Measurements from ENCODE around the gene EVI5L. TPM values are rescaled to one million over a fixed set of nuclear protein-coding genes. Genes with fewer than 3 reads are reported as not detected.
A peak's percentile ranks its signal among the peaks of the same experiment; 100 is the strongest.

EVI5L gene
- total and polyA plus RNA-seq, 2 of the 8 experiments (the other 6 are each of a cell fraction or from before 2014, with no cell fraction given) = 7.2 to 11.0 TPM

- peak overlapping the region; percentile 25 to 61 (median 30); a peak in 4 of 8 replicates for H3K4me3 ChIP-seq (ENCODE audit: extremely low read depth in 1 of 4, insufficient read depth in 2 of 4, low read depth in 3 of 4, low read length in 4 of 4)
These were observed 40.0 kb downstream of the EVI5L start for GRCh38 chr19:7869910-7870511.

More at GRCh38 chr19:7869910-7870511, 40.0 kb downstream of the EVI5L start:
- Histone ChIP-seq H3K56ac (replicated peaks; ENCODE audit: insufficient read length, low read depth, low read length) (no peak overlapping the region), H3K9ac (replicated peaks in 1 of 4; ENCODE audit: extremely low read depth in 1 of 4, low read depth in 3 of 4, low read length in 3 of 4) (no peak overlapping the region), H3K79me2 (ENCODE audit: control insufficient read depth in 1 of 2, insufficient read depth in 2 of 2, low read length in 2 of 2) (no peaks in the 10 kb centered on the region), H3K18ac (ENCODE audit: extremely low read depth, low read length) (no peak overlapping the region), H3K79me1 (ENCODE audit: low read depth, low read length) (no peaks in the 10 kb centered on the region; the same call in 1 of the 2 replicates), H4K5ac (ENCODE audit: insufficient read length, low read depth, low read length) (no peak overlapping the region), H3K23ac (ENCODE audit: insufficient read length) (no peak overlapping the region), H3K4ac (replicated peaks; ENCODE audit: insufficient read length, low read depth, low read length) (no peak overlapping the region), H3K27ac (ENCODE audit: low read depth, low read length) (no peak overlapping the region), H3K27me3 (replicated peaks in 1 of 4; ENCODE audit: control insufficient read depth in 3 of 4, extremely low read depth in 1 of 4, insufficient read depth in 3 of 4, low read length in 3 of 4) (peaks cover 0 to 23% (median 14%) of the 10 kb centered on the region in 4 experiments; a peak in 5 of 7 replicates), H4K8ac (ENCODE audit: extremely low read depth, insufficient read depth, low read length) (no peak overlapping the region), H2BK120ac (replicated peaks; ENCODE audit: low read depth, low read length) (no peak overlapping the region), H3K9me3 (ENCODE audit: insufficient read depth in 2 of 2, low read depth in 1 of 2, low read length in 1 of 2) (no peaks in the 10 kb centered on the region), H2BK12ac (ENCODE audit: low read depth, low read length) (no peak overlapping the region), H4K91ac (replicated peaks; ENCODE audit: insufficient read length, low read length) (no peak overlapping the region), H3K14ac (ENCODE audit: insufficient read length) (no peak overlapping the region), H3K4me2 (ENCODE audit: insufficient read depth in 1 of 2, low read depth in 2 of 2, low read length in 2 of 2) (peak overlapping the region; percentile 75 to 86), H3K4me1 (replicated peaks in 1 of 4; ENCODE audit: control insufficient read depth in 3 of 4, insufficient read depth in 4 of 4, low read length in 3 of 4) (peaks cover 0 to 24% (median 16%) of the 10 kb centered on the region in 4 experiments; a peak in 5 of 7 replicates), H2BK5ac (ENCODE audit: low read depth, low read length) (no peak overlapping the region), H3K23me2 (ENCODE audit: low read depth, low read length) (peaks cover 16% of the 10 kb centered on the region), H2BK15ac (ENCODE audit: low read length) (no peak overlapping the region), H2AFZ (ENCODE audit: low read length) (no peak overlapping the region), H4K20me1 (replicated peaks in 1 of 2; ENCODE audit: control insufficient read depth in 1 of 2, insufficient read depth in 2 of 2, low read length in 2 of 2) (peaks cover 4% of the 10 kb centered on the region in 2 experiments), H2AK5ac (ENCODE audit: low read depth, low read length) (no peak overlapping the region), H2BK20ac (ENCODE audit: low read length) (no peak overlapping the region), H3K36me3 (ENCODE audit: control insufficient read depth in 2 of 4, insufficient read depth in 4 of 4, low read length in 3 of 4) (no peaks in the 10 kb centered on the region)
- peak; percentile 48 for FAIRE-seq
- WGBS, 2 experiments (ENCODE audit: extremely low coverage in 1 of 2, insufficient coverage in 1 of 2, insufficient read length in 1 of 2, insufficient replicate concordance in 2 of 2, low coverage in 1 of 2, low lambda C conversion rate in 2 of 2, missing lambda C conversion rate in 1 of 2) = 22% methylated on average over 9 of the region's 30 CpGs; no CpG with 5 or more reads in 1 of the 2 experiments
- TF ChIP-seq SP4 (IDR thresholded peaks at IDR 0.05; ENCODE audit: low read length) (peak; percentile 81; the same call in 1 of the 2 replicates), ATF3 (IDR thresholded peaks at IDR 0.05; ENCODE audit: insufficient read depth, low read depth, low read length) (no peak)
- peak; percentile 84 to 85 for DNase-seq (ENCODE audit: low read depth in 1 of 2, low spot score in 2 of 2)
- CTCF ChIA-PET (ENCODE audit: partially characterized antibody) = interaction anchor here (0.7 to 2.1 kb wide), 21 partner anchors 8 to 315 kb away, joined by 3 to 22 read pairs (median 6); partner anchors contain the start of genes MAP2K7, SNAPC2 and TGFBR3L
- POLR2A ChIA-PET (ENCODE audit: partially characterized antibody) = interaction anchor here (0.9 to 10.5 kb wide), 8 partner anchors 8 to 53 kb away, joined by 3 to 106 read pairs (median 6); partner anchors contain the start of genes MAP2K7, SNAPC2 and TGFBR3L
